Hematopoietic multipotent progenitor cell treated with erythropoietin and hydrocortisone succinate and interleukin-3 and kit ligand, for 8 days (in vitro differentiated cells): ENCODE measurements around the gene KCTD2.
A peak's percentile ranks its signal among the peaks of the same experiment; 100 is the strongest.
"Not testable (repeated sequence)": the region's sequence is repeated elsewhere in the genome, so short reads cannot be mapped to it uniquely, and the experiment has no call there.

Experiments
- DNase-seq: peaks from one replicate; pipeline ENCODE4 v3.0.0-alpha.2; 2015

Gene KCTD2

DNA sequence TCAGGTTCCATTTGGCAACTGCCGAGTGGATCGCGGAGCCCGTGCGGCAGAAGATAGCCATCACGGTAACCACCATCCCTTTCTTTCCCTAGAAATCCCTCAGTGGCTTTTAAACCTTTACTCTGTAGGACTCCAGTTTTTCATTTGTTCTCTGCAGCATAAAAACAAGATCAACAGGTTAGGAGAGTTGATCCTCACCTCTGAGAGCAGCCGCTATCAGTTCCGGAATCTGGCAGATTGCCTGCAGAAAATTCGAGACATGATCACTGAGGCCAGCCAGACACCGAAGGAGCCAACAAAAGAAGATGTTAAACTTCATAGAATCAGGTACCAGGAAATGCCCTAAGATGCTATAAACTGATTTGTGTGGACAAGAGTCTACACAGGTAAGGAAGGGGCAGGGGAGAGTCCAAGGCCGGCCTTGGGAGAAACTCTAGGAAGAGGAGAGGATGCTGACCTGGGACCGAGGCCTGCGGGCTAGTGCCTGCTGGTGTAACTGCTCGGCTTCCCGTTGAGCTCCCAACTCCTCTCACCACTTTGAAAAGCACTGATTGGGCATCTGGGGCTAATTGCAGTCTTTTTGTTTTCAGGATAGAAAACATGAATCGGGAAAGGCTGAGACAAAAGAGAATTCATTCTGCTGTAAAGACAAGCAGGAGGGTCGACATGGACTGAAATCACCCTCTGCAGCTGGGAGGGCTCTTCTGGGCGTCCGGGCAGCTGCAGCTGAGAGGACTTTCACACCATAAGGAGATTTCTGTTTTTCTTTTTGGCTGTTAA, 26.5 kb upstream of the KCTD2 start:
- DNase-seq, result no peak

DNA sequence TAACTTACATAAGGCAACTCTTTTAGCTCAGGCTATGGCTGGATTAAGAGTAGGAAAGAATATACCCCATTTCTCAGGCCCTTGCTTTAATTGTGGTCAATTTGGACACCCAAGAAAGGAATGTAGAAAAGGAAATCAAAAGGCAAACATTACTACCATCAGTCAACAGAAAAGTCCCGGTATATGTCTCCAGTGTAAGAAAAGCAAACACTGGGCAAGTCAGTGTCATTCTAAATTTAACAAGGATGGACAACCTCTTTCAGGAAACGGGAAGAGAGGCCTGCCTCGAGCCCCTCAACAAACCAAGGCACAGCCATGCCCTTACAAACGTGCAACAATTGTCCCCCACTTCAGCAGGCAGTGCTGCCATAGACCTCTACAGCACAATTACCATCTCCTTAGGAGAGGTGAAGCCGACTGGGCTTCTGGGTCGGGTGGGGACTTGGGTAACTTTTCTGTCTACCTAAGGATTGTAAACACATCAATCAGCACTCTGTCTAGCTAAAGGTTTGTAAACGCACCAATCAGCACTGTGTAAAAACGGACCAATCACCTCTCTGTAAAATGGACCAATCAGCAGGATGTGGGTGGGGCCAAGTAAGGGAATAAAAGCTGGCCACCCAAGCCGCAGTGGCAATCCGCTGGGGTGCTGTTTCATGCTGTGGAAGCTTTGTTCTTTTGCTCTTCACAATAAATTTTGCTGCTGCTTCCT, 22.2 kb upstream of the KCTD2 start:
- no peak for DNase-seq

DNA sequence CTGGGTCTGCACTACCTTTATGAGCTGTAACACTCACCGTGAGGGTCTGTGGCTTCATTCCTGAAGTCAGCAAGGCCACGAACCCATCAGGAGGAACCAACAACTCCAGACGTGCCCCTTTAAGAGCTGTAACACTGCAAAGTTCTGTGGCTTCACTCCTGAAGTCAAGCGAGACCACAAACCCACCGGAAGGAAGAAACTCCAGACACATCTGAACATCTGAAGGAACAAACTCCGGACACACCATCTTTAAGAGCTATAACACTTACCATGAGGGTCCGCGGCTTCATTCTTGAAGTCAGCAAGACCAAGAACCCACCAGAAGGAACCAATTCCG, 21.7 kb upstream of the KCTD2 start:
- DNase-seq, result not testable (repeated sequence)

DNA sequence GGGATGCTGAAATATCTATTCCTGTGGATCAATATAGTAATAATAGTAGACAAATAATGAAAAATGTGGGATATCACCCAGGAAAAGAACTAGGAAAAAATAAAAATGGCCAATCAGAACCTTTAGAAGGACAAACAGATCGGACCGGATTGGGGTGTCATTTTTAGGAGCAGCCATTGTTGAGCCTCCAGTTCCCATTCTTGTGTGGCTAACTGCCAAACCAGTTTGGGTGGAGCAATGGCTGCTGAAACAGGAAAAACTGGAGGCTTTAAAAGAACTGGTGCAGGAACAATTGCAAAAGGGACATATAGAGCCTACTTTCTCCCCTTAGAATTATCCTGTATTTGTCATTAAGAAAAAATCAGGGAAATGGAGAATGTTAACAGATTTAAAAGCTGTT, 20.4 kb upstream of the KCTD2 start:
- DNase-seq, result not testable (repeated sequence)

DNA sequence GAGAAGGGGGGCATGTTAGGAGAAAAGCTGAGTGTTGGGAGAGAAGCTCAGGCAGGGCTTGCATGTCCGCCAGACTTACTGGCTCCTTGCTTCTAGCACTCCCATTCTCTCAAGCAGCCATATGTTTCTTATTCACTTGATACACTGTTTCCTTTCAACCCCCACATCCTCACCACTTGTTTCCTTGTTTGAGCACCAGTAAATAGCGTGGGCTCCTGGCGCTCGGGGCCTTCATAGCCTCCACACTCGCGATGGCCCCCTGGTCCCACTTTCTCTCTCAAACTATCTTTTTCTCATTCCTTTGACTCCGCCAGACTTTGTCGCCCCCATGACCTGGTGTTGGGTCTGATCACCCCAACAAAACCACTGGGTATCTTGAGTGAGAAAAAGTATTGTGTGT, 16.9 kb upstream of the KCTD2 start:
- no peak for DNase-seq

DNA sequence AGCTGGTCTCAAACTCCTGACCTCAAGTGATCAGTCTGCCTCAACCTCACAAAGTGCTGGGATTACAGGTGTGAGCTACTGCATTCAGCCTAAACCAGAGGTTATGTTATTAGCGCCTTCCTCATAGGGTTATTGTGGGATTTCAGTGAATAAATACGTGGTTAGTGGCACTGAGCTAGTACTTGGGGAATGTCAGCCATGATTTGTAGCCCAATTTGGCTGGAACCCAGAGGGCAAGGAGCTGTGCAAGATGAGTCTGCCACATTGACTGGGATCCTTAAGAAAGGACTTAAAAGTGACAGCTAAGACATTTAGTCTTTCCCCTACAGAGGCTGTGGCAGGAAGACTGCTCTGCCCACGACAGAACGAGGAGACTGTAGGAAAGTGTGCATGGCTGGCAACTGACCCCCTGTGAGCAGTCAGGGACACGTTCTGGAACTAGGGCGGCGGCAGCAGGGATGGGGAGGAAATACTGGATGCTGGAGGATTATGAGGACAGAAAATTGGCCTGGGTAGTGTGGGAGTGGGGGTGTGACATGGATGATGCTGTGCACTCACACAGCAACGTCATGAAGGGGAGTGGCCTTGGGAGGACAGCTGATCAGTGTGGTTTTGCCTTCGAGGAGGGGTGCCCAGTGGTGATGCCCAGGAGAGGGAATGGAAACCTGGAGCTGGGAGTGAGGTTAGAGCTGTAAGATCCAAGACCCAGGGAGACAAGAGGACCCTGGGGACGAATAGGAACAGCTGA, 14.9 kb upstream of the KCTD2 start:
- peak; percentile 78 for DNase-seq

DNA sequence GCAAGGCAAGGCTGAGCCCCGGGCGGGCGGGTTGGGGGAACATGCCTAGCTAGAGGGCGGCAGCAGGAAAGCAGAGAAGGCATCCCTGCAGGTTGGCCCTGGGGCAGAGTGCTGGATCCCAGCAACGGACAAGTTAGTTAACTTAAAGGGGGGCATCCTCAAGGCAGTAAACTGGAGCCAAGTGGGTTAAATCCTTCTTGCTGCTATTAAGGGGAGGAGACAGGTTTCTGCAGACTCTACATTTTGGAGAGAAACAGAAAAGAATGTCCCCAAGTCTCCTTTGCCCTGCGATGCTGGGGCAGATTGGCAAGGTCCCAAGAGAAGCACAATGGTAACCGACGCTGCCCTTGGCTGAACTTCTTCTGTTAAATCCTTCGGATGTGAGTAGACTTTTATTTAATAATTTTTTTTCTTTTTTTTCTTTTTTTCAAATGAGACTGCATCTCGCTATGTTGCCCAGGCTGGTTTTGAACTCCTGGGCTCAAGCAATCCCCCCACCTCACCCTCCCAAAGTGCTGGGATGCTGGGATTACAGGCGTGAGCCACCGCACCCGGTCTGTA, 14.2 kb upstream of the KCTD2 start:
- peak; percentile 41 for DNase-seq

DNA sequence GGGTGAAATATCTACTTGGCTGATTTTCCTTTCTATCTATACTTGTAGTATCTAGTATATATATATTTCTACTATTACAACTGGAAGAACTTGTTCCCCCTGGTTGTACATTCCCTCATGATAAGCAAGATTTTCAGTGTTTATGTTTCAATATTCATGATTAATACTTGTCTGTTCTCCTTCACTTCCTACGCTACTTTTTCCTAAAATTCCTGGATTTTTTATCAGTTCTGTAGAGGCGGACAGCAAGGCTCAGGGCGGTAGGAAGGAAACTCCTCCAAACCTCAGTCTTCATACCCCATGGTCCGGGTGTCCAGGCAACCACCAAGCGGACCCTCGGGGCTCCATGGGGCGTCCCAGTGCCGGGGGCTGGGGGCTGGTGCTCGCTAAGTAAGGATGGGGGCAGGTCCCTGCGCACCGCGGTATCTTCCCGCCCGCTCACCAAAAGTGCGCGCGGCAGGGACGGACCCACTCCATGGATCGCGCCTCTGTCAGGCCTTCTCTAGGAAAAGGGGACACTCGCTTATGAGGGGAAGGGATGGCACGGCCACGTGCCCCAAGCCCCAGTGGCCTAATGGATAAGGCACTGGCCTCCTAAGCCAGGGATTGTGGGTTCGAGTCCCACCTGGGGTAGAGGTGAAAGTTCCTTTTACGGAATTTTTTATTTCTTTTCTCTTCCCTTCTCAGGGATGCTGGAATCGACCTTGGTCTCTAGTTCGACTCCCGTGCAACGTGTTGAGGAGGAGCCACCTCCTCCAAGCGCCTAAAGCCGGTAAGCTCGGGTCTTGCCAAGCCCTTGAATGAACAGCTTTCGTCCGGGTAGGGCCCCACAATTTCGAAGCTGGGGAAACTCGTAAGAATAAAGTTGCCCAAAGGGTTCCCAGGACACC, 13.4 kb upstream of the KCTD2 start:
- DNase-seq, result peak; percentile 95

DNA sequence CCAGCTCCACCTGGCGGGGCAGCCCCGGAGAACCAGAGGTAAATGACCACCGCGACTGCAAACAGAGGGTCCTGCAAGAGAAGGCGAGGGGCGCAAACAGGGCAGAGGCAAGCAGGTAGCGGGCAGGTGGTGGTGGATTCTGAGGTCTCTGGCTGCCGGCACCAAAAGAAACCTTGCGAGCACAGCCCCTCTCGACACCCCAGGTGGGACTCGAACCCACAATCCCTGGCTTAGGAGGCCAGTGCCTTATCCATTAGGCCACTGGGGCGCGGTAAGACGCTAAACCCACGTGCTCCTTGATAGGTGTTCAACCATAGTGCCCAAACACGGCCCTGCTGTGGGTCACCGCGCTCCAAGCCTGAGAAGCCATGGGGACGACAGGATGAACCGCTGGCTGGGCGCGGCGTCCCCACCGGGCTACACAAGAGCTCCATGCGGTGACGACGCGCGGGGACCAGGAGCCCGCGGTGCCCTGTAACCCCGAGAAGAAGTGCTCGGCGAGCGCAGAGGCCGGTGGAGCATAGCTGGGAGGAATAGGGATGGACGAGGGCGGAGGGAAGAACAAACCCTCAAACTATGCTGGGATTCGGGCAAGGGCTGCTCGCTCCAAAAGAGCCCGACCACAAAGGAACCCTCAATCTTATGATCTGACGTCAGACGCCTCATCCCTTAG, 12.7 kb upstream of the KCTD2 start:
- DNase-seq, result peak; percentile 96

DNA sequence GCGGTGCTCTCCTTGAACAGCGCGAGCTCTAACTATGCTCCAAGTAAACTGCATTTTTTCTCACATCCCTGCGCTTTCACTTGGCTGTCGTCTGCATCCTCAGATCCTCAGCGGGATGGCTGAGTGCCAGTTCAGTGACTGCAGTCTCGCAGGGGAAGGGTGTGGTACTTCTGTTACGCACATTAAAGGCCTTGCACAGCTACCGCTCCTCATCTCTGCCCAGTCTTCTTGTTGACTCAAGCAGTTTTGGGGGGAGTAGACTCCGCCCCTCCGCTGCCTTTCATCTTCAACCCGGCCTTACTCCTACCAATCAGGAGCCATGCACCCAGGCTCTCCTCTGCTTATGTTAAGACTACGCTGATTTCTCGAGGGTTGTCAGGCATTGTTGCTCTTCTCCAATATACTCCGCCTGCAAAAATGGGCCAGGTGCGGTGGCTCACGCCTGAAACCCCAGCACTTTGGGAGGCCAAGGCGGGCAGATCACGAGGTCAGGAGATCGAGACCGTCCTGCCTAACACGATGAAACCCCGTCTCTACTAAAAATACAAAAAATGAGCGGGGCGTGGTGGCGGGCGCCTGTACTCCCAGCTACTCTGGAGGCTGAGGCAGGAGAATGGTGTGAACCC, 10.3 kb upstream of the KCTD2 start:
- DNase-seq, result peak; percentile 89

DNA sequence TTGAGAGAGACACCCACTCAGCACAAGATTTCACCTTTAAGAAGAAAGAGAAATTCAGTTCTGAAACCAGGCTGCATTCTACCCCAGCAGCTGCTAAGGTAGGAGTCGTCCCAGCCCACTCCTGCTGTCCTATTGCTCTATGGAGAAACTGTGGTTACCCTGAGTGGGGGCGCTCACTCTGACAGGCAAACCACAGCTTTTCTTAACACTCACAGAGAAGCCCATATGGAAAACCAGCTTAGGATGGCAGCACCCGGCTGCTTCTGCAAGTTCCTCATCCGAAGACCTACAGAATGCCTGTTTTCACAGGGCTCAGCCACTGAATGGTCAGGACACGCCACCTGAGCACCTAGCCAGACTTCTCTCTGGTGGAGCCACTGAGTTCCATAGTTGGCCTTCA, 7.8 kb upstream of the KCTD2 start:
- DNase-seq, result no peak

DNA sequence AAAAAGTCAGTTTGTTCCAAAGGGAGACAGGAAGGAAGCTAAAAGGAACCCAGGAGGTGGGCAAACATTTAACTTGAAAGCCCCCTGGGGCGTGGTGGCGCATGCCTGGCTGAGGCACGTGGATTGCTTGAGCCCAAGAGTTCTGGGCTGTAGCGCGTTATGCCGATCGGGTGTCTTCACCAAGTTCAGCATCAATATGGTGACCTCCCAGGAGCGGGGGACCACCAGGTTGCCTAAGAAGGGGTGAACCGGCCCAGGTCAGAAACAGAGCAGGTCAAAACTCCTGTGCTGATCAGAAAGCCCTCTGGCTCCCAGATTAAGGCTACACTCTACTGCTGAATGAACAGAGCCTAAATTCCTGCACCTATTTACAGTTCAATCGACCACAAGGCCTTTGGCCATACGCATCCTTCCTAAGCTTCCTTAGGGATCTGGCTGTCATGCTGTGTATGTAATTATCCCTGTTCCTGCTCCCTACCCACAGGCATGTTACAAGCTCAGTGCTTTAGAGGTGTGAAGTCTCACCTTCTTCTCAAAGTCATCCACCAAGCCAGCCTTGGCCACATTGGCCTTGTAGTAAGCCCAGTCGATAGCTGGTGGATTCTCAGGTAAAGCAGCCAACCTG, 5.3 kb upstream of the KCTD2 start:
- no peak for DNase-seq

DNA sequence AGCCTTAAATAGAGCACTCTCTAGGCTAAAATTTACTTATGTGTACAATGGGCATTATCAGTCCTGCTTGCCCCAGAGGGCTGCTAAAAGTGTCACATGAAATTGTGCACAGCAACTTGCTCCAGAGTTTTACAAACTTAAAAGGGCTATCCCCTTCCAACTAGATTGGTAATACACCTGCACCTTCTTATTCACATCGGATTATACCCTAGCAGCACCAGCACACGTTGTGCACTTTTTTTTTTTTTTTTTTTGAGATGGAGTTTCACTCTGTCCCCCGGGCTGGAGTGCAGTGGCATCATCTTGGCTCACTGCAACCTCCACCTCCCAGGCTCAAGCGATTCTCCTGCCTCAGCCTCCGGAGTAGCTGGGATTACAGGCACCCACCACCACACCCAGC, 3.2 kb upstream of the KCTD2 start:
- DNase-seq, result not testable (repeated sequence)

DNA sequence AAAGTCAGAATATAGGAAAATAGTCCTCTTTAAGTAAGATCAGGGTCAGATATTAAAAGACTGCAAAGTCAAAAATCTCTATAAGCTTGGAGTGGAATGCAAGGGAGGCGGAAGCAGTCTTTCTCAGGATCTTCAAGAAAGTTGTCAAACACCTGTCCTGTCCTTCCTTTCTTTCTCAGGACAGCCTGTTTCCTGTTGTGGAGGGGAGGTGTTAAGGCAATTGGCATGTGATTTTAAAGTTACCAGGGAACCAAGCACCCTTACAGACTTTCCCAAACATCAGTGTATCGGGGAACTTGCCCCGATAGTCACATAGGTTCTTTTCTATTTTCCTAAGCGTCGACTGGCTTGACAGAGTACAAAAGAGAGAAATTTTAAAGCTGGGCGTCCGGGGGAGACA, 2.3 kb upstream of the KCTD2 start:
- no peak for DNase-seq

DNA sequence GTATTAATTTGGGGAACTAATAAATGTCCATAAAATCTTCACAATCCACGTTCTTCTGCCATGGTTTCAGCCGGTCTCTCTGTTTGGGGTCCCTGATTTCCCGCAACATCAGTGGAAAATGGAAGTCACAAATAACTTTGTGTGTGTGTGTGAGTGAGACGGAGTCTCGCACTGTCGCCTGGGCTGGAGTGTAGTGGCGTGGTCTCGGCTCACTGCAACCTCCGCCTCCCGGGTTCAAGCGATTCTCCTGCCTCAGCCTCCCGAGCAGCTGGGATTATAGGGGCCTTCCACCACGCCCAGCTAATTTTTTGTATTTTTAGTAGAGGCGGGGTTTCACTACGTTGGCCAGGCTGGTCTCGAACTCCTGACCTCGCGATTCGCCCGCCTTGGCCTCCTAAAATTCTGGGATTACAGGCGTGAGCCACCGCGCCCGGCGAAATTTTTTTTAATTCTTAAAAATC, 1.0 kb upstream of the KCTD2 start:
- DNase-seq, result not testable (repeated sequence)

DNA sequence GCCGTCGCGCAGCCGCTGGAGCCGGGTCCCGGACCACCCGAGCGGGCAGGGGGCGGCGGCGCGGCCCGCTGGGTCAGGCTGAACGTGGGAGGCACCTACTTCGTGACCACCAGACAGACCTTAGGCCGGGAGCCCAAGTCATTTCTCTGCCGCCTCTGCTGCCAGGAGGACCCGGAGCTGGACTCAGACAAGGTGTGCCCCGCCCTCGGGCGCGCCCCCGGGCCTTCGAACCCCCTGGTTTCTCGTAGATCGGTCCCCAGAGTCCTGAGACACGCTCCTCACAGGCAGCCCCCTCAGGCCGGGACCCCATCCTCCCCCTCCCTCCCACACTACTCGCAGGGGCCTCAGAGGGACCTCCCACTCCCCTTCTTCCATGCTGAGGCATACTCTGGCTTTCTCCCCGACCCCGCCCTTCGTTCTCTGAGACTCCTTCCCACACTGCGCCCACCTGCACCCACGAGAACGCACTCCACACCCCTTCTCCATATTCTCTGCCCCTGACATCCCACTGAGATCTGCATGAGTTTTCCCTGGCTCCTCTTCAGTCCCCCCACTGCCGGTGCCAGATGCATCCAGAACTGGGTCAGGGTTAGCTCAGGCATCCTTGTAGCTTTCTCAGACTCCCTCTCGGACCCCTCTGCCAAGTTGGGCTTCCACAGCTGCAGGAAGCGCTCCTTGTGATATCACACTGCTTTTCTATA, 523 bp downstream of the KCTD2 start:
- no peak for DNase-seq

DNA sequence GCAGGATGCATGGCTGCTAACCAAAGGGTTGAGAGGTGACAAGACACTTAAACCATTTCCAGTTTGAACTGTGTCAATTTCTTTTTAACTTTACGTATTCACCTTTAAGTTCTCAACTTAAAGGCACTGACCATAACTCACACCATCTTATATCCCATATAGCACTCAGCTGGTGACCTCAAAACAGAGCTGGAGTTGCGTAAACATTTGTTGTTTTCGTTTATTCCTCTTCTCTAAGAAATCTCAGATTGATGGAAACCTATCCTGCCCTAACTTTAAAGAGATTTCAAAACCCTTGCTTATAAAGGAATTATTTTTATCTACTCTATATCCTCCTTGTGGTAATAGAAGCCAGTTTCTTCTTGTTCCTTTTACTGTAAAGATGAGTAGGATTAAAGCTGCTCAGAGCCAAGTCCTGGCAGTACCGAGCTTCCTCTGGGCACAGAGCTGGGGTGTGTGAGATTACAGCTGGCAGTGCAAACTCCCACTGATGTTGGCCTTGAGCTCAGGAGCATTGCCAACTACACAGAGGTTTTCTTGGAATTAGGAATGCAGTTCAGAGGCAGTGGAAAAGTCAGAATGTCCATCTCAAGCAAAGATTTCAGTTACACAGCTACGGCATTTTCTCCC, 1.3 kb downstream of the KCTD2 start:
- peak; percentile 39 for DNase-seq

DNA sequence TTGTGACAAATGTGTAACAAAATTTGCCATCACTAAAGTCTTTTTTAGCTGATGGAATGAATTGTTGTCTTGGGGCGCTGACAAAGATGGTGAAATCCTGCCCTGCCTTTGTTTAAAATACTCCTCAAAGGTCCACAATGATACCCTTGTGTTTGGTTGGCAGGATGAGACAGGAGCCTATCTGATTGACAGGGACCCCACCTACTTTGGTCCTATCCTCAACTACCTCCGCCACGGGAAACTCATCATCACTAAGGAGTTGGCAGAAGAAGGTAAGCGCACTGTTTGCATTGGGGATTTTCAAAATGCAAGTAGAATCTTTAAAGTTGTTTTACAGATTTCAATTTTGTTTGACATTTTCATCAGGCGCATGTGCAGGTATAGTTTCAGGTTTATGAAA, 2.0 kb downstream of the KCTD2 start:
- DNase-seq, result no peak

DNA sequence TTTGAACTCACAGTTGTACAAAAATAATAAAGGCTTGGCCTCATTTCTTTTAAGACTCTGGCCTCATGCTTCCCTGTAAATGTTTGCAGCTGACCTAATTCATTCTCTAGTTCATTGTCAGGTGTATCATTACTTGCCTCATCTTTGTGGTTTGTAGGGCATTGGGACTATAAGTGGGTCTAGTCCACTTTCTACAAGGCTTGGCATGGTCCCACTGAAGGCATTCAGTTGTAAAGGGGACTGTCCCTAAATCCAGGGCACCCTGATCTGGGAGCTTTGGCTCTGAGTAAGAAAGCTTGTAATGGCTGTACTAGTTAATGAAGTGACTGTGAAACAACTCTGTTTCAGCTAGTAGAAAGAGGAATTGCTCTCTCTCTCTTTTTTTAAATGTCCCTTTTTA, 2.7 kb downstream of the KCTD2 start:
- no peak for DNase-seq

DNA sequence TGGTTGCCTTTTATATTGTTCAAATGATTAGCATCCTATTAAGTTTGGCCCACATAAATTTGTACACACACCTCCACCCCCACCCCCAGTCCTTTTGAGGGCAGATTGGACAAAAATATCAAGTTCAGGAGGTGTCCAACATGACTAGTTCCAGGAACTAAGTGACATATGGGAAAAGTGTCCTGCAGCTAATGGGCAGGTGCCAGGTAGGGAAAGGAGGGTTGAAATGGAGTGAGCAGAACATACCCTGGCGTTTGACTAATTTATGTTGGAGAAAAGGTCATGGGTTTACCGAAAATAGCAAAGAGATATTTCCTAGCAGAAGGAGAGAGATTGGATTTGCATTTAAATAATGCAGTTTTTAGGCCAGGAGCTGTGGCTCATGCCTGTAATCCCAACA, 4.9 kb downstream of the KCTD2 start:
- DNase-seq, result no peak
